HUES6 (cell line): ENCODE data around the gene INTS6.

Experiments used
- H3K27ac ChIP-seq: 2 replicates; pipeline ENCODE4 v1.7.0; 2013; ENCODE audit warnings: low read depth, mild to moderate bottlenecking, low read length, inconsistent platforms
- H3K27me3 ChIP-seq: 2 replicates; pipeline ENCODE4 v1.6.1; 2013; ENCODE audit warnings: low read length; ENCODE audit not compliant: control insufficient read depth, insufficient read depth
- H3K36me3 ChIP-seq: 2 replicates; pipeline ENCODE4 v1.6.1; 2013; ENCODE audit warnings: low read length; ENCODE audit not compliant: control insufficient read depth, insufficient read depth
- H3K4me1 ChIP-seq: 2 replicates; pipeline ENCODE4 v1.6.1; 2013; ENCODE audit warnings: low read length; ENCODE audit not compliant: control insufficient read depth, insufficient read depth
- H3K4me3 ChIP-seq: 2 replicates; pipeline ENCODE4 v1.5.1; 2013; ENCODE audit warnings: low read depth, low read length
- H3K9ac ChIP-seq: one replicate; pipeline ENCODE4 v1.6.1; 2013; ENCODE audit warnings: mild to moderate bottlenecking, low read length
- H3K9me3 ChIP-seq: 2 replicates; pipeline ENCODE4 v1.6.1; 2013; ENCODE audit warnings: low read depth, low read length; ENCODE audit not compliant: control insufficient read depth, insufficient read depth

The INTS6 gene

DNA sequence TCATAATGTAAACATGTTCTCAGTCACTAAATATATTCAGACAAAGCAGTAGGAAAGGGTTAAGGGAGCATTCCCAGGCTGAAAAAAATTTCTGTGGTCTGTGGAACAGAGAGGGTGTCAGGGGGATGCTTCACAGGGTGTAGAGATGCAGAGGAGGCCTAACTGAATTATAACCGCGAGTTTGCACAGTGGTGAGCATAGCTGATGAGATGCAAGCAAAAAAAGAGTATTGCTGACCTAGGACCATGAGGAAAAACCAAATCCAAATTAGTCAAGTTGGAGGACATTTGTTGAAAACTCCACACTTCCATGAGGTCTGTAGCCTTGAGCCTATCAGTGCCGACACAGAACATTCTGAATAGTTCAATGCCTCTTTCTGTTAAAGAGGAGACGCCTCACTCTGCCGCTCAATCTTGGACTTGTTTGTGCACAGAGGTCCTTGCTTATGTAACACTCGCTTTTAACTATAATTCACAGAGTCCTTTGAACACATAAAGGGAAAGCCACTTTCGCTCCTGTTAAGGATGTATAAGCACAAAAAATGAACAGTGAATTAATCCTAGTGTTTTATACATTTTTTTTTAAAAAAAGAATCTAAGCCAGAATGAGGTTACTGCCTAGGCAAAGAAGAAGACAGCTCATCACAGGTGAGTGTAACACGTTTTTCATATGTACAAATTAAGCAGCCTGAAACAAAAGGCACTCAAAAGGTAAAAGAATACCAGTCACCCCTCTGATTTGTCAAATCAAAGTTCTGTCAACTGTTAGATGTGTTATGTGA, 25.8 kb upstream of the INTS6 start:
- H3K27ac ChIP-seq, result no peak overlapping the region
- no peaks in the 10 kb centered on the region for H3K4me1 ChIP-seq
- no peaks in the 10 kb centered on the region for H3K27me3 ChIP-seq
- H3K4me3 ChIP-seq, result no peak overlapping the region
- no peaks in the 10 kb centered on the region for H3K36me3 ChIP-seq
- no peak overlapping the region for H3K9ac ChIP-seq
- no peaks in the 10 kb centered on the region for H3K9me3 ChIP-seq

- Histone ChIP-seq H3K4me1 (no peaks in the 10 kb centered on the region), H3K9me3 (no peaks in the 10 kb centered on the region), H3K9ac (no peak overlapping the region), H3K27ac (no peak overlapping the region), H3K27me3 (no peaks in the 10 kb centered on the region), H3K4me3 (no peak overlapping the region), H3K36me3 (no peaks in the 10 kb centered on the region)
Measured at GRCh38 chr13:51477653-51478324, 25.0 kb upstream of the INTS6 start.

DNA sequence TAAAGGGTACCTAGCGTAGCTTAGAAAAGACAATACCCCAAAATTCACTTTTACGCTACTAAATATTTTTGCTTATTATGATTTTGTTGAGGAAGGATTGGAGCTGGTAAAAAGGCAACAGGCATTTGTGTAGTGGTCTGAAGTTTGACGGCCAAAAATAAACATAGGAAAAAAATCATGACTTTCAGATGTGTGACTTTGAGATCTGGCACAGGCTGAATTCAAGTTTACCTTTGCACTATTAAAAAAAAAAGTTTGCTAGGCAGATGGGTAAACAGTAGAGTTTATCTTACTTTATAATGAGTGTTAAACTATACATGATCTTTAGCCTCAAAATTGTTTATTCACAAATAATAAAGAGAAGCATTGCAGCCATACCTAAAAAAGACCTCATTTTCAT, 24.3 kb upstream of the INTS6 start:
- Histone ChIP-seq H3K9ac (no peak overlapping the region), H3K4me1 (no peaks in the 10 kb centered on the region), H3K27ac (no peak overlapping the region), H3K4me3 (no peak overlapping the region), H3K9me3 (no peaks in the 10 kb centered on the region), H3K36me3 (no peaks in the 10 kb centered on the region), H3K27me3 (no peaks in the 10 kb centered on the region)

DNA sequence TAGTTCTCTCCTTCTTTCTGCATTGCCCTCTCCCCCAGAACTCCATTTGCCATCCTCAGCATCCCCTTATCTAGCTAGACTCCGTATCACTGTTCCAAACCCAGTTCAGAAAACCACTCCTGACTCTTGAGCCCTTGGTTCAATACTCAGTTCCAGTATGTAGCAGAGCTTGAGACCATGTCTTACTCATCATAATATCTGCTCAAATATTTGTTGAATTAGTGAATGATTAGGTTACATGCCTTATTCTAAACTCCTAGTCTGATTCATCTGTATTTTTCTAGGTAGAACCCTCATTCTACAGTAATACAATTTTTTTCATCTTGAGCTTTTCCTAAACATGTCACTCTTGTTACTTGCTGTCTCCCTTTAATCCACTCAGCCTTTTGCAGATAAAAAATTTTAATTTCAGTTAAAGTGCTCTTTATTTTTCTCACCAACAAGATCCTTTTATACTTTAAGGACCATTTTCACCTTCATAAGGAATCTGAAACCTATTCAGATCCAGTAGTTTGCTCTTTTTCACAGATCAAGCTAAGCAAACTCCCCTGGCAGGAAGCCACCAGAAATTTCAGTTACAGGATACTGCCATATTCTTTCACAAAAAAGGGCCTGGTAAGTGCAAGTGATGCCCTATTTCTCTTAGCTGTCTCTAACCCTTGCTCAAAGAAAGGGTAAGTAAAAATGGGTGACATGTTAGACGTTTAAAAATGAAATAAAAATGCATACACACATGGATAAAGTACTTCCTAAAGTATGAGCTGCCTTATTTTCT, 23.1 kb upstream of the INTS6 start:
- no peak overlapping the region for H3K27ac ChIP-seq
- no peaks in the 10 kb centered on the region for H3K27me3 ChIP-seq
- no peaks in the 10 kb centered on the region for H3K36me3 ChIP-seq

DNA sequence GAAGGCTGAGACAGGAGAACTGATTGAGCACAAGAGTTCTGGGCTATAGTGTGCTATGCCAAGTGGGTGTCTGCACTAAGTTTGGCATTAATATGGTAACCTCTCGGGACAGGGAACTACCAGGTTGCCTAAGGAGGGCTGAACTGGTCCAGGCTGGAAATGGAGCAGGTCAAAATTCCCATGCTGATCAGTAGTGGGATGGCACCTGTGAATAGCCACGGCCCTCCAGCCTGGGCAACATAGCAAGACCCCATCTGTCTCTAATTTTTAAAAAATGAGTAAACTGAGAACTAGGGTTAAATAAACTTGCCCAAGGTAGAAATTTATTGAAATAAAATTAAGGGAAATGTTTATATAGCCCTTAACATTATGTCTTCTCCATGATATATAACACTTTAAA, 17.0 kb upstream of the INTS6 start:
- H3K4me1 ChIP-seq, result no peaks in the 10 kb centered on the region
- no peaks in the 10 kb centered on the region for H3K9me3 ChIP-seq
- H3K4me3 ChIP-seq, result no peak overlapping the region
- H3K27ac ChIP-seq, result no peak overlapping the region
- no peak overlapping the region for H3K9ac ChIP-seq
- H3K36me3 ChIP-seq, result no peaks in the 10 kb centered on the region
- H3K27me3 ChIP-seq, result no peaks in the 10 kb centered on the region

More for the DNA sequence above, 23.1 kb upstream of the INTS6 start:
- H3K4me1 ChIP-seq, result no peaks in the 10 kb centered on the region
- no peak overlapping the region for H3K4me3 ChIP-seq
- H3K9me3 ChIP-seq, result no peaks in the 10 kb centered on the region
- H3K9ac ChIP-seq, result no peak overlapping the region

DNA sequence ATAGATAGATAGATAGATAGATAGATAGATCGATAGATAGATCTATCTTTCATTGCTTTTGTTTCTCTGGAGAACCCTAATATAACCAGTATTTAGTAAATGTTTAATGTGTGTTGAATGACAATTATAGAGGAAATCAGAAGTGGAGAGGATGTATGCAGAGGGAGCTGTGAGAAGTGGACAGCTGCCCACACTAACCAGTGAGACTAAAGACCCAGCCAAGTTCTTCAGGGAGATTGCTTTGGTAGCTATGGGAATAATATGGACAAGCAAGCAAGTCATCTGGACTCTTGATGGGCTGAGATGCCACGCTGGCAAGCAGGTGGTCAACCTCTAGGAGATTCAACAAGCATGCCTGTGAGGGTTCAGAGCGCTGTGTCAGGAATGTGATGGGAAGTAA, 14.9 kb upstream of the INTS6 start:
- H3K27me3 ChIP-seq, result no peaks in the 10 kb centered on the region
- no peak overlapping the region for H3K9ac ChIP-seq
- H3K27ac ChIP-seq, result no peak overlapping the region
- H3K9me3 ChIP-seq, result no peaks in the 10 kb centered on the region
- no peaks in the 10 kb centered on the region for H3K4me1 ChIP-seq
- H3K4me3 ChIP-seq, result no peak overlapping the region
- no peaks in the 10 kb centered on the region for H3K36me3 ChIP-seq

DNA sequence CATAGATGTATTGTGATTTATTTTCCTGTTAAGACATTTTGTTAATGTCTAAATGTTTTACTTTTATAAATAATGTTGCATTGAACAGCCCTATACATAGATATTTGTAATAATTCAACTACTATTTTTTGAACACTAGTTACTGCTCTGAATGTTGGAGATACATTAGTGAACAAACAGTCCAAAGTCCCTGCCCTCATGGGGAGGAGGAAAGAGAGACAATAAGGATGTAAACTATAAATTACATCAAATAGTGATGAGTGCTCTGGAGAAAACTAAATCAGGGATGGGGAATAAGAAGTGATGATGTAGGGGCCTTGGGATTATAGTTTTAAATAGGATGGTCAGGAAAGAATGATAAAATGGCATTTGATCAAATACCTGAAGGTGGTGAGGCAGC, 12.3 kb upstream of the INTS6 start:
- Histone ChIP-seq H3K4me3 (no peak overlapping the region), H3K27me3 (no peaks in the 10 kb centered on the region), H3K4me1 (no peaks in the 10 kb centered on the region), H3K9me3 (no peaks in the 10 kb centered on the region), H3K36me3 (no peaks in the 10 kb centered on the region), H3K9ac (no peak overlapping the region), H3K27ac (no peak overlapping the region)

- H3K27ac ChIP-seq, result no peak overlapping the region
- no peak overlapping the region for H3K9ac ChIP-seq
- peaks cover 17% of the 10 kb centered on the region for H3K36me3 ChIP-seq
- H3K9me3 ChIP-seq, result peaks cover 13% of the 10 kb centered on the region; the same call in 1 of the 2 replicates
- no peaks in the 10 kb centered on the region; the same call in 1 of the 2 replicates for H3K4me1 ChIP-seq
- H3K27me3 ChIP-seq, result no peaks in the 10 kb centered on the region
- no peak overlapping the region for H3K4me3 ChIP-seq
Measured at GRCh38 chr13:51457086-51457815, 4.4 kb upstream of the INTS6 start.

GRCh38 chr13:51456510-51456909, 3.7 kb upstream of the INTS6 start:
- H3K4me3 ChIP-seq, result no peak overlapping the region
- peaks cover 13% of the 10 kb centered on the region; the same call in 1 of the 2 replicates for H3K9me3 ChIP-seq
- H3K9ac ChIP-seq, result no peak overlapping the region
- no peaks in the 10 kb centered on the region for H3K27me3 ChIP-seq
- peaks cover 17% of the 10 kb centered on the region for H3K36me3 ChIP-seq
- no peaks in the 10 kb centered on the region; the same call in 1 of the 2 replicates for H3K4me1 ChIP-seq
- H3K27ac ChIP-seq, result no peak overlapping the region

GRCh38 chr13:51455532-51455931, 2.7 kb upstream of the INTS6 start:
- Histone ChIP-seq H3K4me1 (no peaks in the 10 kb centered on the region; the same call in 1 of the 2 replicates), H3K36me3 (peaks cover 21% of the 10 kb centered on the region), H3K4me3 (no peak overlapping the region), H3K27me3 (no peaks in the 10 kb centered on the region), H3K9ac (no peak overlapping the region), H3K9me3 (peaks cover 13% of the 10 kb centered on the region; the same call in 1 of the 2 replicates), H3K27ac (no peak overlapping the region)
